Raji (cell line): Measurements from ENCODE around the gene PRKAG3.

Experiments
- POLR2A ChIP-seq: IDR thresholded peaks from 2 replicates; pipeline ENCODE4 v1.6.1; 2011; ENCODE audit warnings: low read depth, low read length, control low read depth; ENCODE audit not compliant: insufficient read depth

The PRKAG3 gene

GRCh38 chr2:218857371-218858137, 26.0 kb upstream of the PRKAG3 start:
- TF ChIP-seq POLR2A = no peak

DNA sequence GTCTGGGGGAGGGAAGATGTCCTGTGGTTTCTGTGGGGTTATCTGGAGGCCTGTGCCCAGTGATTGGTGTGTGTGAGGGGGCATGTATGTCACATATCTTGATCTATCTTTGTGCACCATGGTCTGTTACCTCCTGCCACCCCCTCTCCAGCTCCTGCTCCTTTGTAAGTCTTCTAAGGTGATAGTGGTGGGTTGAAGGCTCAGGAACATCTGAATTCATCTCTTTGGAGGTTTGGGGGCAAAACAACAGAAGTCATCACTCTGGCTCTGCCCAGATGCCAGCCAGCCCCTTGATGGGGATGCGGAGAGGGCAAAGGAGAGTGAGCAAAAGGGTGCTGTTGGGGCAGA, 25.3 kb upstream of the PRKAG3 start:
- no peak for TF ChIP-seq POLR2A

- TF ChIP-seq POLR2A = no peak
Measured at GRCh38 chr2:218856167-218856895, 24.7 kb upstream of the PRKAG3 start.

DNA sequence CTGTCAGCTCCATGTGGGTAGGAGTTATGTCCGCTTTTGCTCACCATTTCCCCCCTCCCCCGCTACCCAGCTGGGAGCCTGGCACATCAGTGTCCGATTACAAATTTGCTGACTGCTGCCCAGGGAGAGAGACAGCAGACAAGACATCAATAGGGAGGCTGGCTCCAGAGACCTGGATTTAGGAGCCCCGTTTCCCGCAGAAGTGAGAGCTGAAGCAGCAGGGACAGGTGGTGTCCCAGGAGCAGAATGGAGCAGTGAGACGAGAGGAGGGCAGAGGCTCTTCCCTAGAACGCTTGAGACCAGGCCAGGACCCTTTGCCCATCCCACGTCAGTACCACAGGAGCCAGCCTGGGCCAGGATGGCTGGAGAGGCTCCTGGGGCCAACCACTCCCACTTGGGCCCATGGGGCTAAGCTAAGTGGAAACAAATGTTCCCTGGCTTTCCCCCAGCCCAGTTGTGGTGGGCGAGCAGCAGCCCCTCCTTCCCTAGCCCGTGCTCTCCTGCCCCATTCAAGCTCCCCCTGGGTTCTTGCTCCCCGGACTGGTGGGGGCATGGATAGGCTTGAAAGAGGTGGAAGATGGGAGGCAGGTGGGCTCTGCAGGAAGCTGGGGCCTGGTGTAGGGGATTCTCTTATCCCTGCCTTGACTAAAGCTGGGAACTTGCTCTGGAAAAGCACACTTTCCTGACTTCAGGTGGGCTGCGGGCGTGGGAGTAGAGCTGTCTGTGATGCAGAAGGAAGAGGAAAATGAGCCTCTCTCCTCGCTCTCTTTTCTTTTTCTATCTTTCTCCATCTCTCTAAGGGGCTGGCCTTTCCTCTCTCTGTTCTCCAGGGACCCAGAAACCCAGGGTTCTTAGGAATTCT, 23.9 kb upstream of the PRKAG3 start:
- TF ChIP-seq POLR2A = no peak

- no peak for TF ChIP-seq POLR2A
Measured at GRCh38 chr2:218854860-218855259, 23.3 kb upstream of the PRKAG3 start.

GRCh38 chr2:218853766-218854165, 22.2 kb upstream of the PRKAG3 start:
- TF ChIP-seq POLR2A = no peak

DNA sequence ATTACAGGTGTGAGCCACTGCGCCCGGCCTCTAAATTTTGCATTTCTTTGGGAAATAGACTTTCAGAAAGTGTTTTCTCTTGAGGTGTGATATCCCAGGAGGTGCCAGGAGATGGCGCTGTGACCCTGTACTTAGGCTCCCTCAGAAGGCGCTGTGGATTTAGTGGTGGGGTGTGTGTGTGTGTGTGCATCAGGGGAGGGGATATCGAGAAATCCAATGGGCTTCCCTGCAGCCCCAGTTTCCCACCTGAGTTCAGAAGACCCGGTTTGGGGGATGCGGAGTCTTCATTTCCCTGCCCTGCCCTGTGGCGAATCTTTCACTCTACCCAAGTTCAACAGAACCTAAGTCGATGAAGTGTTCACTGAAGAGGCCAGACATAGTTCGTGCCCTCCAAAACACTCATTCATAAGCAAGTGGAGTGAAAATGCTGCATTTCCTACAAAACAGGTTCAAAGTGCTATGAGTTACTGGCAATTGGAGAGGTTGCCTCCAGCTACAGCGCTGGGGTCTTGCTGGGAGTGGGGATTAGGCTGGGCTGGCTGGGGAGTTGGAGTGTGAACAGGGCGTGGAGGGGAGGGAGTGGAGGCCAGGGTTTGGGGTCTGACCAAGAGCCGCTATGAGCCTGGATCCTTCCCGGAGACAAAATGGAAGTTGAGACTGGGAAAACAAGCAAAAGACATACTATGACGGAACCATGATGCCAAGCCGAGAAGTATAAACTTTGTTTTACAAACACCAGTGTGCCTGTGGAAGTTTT, 21.5 kb upstream of the PRKAG3 start:
- TF ChIP-seq POLR2A = no peak

DNA sequence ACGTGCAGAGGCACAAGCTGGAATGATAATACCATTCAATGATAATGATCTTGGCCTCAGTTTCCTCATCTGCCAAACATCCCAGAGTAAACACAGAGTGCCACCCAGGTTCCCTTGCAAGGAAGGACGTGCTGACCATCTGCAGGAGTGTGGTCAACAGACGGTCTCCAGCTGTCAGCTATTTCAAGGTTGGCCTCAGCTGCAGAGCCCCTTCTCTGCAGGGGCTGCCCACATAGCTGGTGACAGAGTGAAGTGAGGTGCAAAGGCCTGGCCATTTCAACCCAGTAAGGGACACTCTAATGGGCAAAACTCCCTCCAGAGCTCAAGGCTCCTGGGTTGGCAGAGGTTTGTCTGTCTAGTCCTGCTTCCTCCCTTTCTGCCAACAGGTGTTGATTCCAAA, 19.7 kb upstream of the PRKAG3 start:
- no peak for TF ChIP-seq POLR2A

GRCh38 chr2:218850796-218851195, 19.2 kb upstream of the PRKAG3 start:
- no peak for TF ChIP-seq POLR2A

DNA sequence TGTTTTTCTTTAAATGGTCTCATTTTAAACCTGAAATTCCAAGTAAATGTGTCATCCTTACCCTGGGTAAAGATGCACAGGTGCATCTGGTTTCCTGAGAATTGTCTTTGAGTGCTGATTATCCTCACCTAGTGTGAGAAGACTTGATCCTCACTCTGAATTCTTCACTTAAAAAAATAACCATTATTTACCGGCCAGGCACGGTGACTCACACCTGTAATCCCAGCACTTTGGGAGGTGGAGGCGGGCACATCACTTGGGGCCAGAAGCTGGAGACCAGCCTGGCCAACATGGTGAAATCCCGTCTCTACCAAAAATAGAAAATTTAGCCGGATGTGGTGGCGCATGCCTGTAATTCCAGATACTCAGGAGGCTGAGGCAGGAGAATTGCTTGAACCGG, 18.1 kb upstream of the PRKAG3 start:
- TF ChIP-seq POLR2A = no peak

- no peak for TF ChIP-seq POLR2A
Measured at GRCh38 chr2:218839888-218840287, 8.3 kb upstream of the PRKAG3 start.

GRCh38 chr2:218839430-218839829, 7.8 kb upstream of the PRKAG3 start:
- no peak for TF ChIP-seq POLR2A

DNA sequence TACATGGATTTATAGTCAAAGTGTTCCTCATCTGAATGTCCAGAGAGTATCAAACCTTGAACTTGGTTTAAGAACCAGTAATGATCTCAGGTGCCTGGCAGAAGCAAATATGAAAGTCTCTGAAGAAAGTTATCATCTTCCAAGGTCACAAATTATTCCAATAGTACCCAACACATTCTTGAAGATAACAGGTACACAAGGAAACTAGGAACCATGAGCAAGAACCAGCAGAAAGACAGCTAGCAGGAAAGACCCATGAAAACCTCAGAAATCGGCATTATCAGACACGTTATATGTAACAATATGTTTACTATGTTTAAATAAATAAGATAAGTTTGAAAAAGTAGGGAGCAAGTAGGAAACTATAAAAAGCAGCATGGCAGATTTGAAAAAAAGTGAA, 5.9 kb upstream of the PRKAG3 start:
- TF ChIP-seq POLR2A = no peak

DNA sequence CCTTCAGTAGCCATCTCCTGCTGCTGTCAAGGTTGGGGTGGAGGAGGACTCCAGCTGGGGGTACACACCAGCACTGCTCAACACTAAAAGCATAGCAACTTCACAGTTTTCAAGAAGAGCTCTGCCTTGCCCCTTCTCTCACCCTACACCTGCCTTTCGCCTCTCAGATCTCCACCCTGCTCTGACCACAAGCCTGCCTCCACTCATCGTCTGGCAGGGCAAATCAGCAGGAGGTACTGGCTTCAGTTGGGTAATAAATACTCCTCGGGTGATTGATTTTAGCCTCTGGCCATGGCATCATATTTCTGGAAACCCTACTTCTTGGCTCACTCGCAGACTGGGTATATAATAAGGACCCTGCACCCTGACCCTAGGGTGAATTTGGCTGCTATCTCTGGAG, 3.1 kb upstream of the PRKAG3 start:
- TF ChIP-seq POLR2A = no peak

GRCh38 chr2:218833023-218833609, 1.5 kb upstream of the PRKAG3 start:
- TF ChIP-seq POLR2A = no peak
